K562 (cell line): ENCODE results near the gene THAP4. TPM values are rescaled to one million over a fixed set of nuclear protein-coding genes. Genes with fewer than 3 reads are reported as not detected.

Source experiments
- ATAC-seq: fragments of 200-7000 bp; cut with Tn5 transposase; 3 replicates; pipeline ENCODE4 v1.9.1; 2020; ENCODE audit warnings: moderate library complexity
- BruUV-seq: library from RNA; stranded (reverse); fragments of 400-500 nt; replicated peaks from 2 replicates; lab custom pipeline; 2021; lab: Mats Ljungman, UMichigan
- CTCF ChIA-PET: fragments of 300-600 bp; formaldehyde crosslinking; extraction: SDS; loops from one replicate; lab custom pipeline; 2021; ENCODE audit warnings: low intra/inter-chr PET ratio; lab: Yijun Ruan, JAX
- POLR2A ChIA-PET: fragments of 300-600, 350-650 bp; sonication (Branson Sonifier 250); formaldehyde crosslinking; extraction: SDS; loops from one replicate; lab custom pipeline; 2021; ENCODE audit warnings: antibody characterized with exemption, inconsistent platforms; lab: Yijun Ruan, JAX
- DNase-seq, 4 experiments: peaks; one replicate each; pipeline versions ENCODE4 v3.0.0 to v3.0.0-alpha.2; 2011 to 2018; ENCODE audit warnings: low spot score in 3 of 4, mixed read lengths in 3 of 4; ENCODE audit errors: extremely low read depth in 1 of 4
- FAIRE-seq: peaks from 2 replicates; lab custom pipeline; 2011; peaks lifted over from hg19 to GRCh38; lab: Jason Lieb, UNC
- H2AFZ ChIP-seq: 2 replicates; pipeline ENCODE4 v1.6.0; 2011; ENCODE audit warnings: low read depth, low read length, control low read depth, inconsistent platforms
- H3K27ac ChIP-seq: fragments of 200-600 bp; 3 replicates; pipeline ENCODE4 v1.8.0; 2011; ENCODE audit warnings: low read depth, mild to moderate bottlenecking, control low read depth, inconsistent platforms, low read length, moderate library complexity, mixed read lengths; ENCODE audit errors: extremely low read depth
- H3K27me3 ChIP-seq, 2 experiments: fragments of 300-600 bp in 1 of 2; 2 replicates in 1 of 2; 3 replicates in 1 of 2; pipeline versions ENCODE4 v1.6.0 to v1.8.0; 2011; ENCODE audit warnings: inconsistent platforms in 2 of 2, low read length in 2 of 2, mild to moderate bottlenecking in 1 of 2, mixed read lengths in 1 of 2, moderate library complexity in 1 of 2; ENCODE audit not compliant: control insufficient read depth in 2 of 2, insufficient read depth in 2 of 2
- H3K36me3 ChIP-seq: fragments of 300-600 bp; 3 replicates; pipeline ENCODE4 v1.8.0; 2011; ENCODE audit warnings: mild to moderate bottlenecking, low read length, inconsistent platforms; ENCODE audit not compliant: control insufficient read depth, insufficient read depth
- H3K4me1 ChIP-seq, 2 experiments: fragments of 200-600 bp in 1 of 2; replicated peaks in 1 of 2; 2 replicates in 1 of 2; 3 replicates in 1 of 2; pipeline versions ENCODE4 v1.5.1 to v1.8.0; 2011; ENCODE audit warnings: inconsistent platforms in 2 of 2, low read length in 2 of 2, mild to moderate bottlenecking in 1 of 2, mixed read lengths in 1 of 2, moderate library complexity in 1 of 2; ENCODE audit not compliant: control insufficient read depth in 2 of 2, insufficient read depth in 2 of 2
- H3K4me2 ChIP-seq: 2 replicates; pipeline ENCODE4 v1.6.1; 2011; ENCODE audit warnings: low read length, control low read depth, inconsistent platforms, mixed read lengths; ENCODE audit not compliant: insufficient read depth
- H3K4me3 ChIP-seq: fragments of 200-600 bp; sonication (generic), shearing (Covaris generic); 2 replicates; pipeline ENCODE4 v1.5.1; 2016; ENCODE audit warnings: control low read depth, inconsistent platforms
- H3K79me2 ChIP-seq: fragments of 200-600 bp; 3 replicates; pipeline ENCODE4 v1.8.0; 2011; ENCODE audit warnings: low read length, inconsistent platforms; ENCODE audit not compliant: control insufficient read depth, insufficient read depth
- H3K9ac ChIP-seq, 2 experiments: 2 replicates each; pipeline versions ENCODE4 v1.6.0 to v1.6.1; 2011; ENCODE audit warnings: low read depth in 2 of 2, low read length in 2 of 2, control low read depth in 1 of 2, inconsistent platforms in 1 of 2, mild to moderate bottlenecking in 1 of 2, mixed read lengths in 1 of 2; ENCODE audit not compliant: insufficient read depth in 1 of 2
- H3K9me1 ChIP-seq: one replicate; pipeline ENCODE4 v1.6.0; 2011; ENCODE audit warnings: inconsistent platforms, mild to moderate bottlenecking, low read length, moderate library complexity; ENCODE audit not compliant: control insufficient read depth, insufficient read depth
- H3K9me3 ChIP-seq: replicated peaks from 2 replicates; pipeline ENCODE4 v1.5.1; 2011; ENCODE audit warnings: low read depth, low read length, inconsistent platforms; ENCODE audit not compliant: control insufficient read depth, insufficient read depth
- H4K20me1 ChIP-seq: replicated peaks from 2 replicates; pipeline ENCODE4 v1.6.1; 2011; ENCODE audit warnings: low read length, inconsistent platforms, mixed read lengths; ENCODE audit not compliant: control insufficient read depth, insufficient read depth
- CBX3 ChIP-seq, 2 experiments: IDR thresholded peaks; 1 replicate in 1 of 2; 2 replicates in 1 of 2; pipeline ENCODE4 v1.6.1; 2012; ENCODE audit warnings: inconsistent platforms in 2 of 2, low read length in 2 of 2, borderline replicate concordance in 1 of 2, control low read depth in 1 of 2
- CTCF ChIP-seq, 3 experiments: IDR thresholded peaks in 2 of 3; conservative IDR thresholded peaks in 1 of 3; 2 replicates each; pipeline ENCODE4 v1.5.1; 2011 to 2012; ENCODE audit warnings: low read length in 3 of 3, mild to moderate bottlenecking in 3 of 3, control low read depth in 2 of 3, improper control_type of control experiment in 1 of 3, inconsistent platforms in 1 of 3, low read depth in 1 of 3, mixed read lengths in 1 of 3, moderate library complexity in 1 of 3; ENCODE audit not compliant: insufficient read depth in 2 of 3
- E2F3 ChIP-seq: fragments of 250-450 bp; sonication (Bioruptor Pico); IDR thresholded peaks from 2 replicates; pipeline ENCODE4 v1.4.0; 2020; ENCODE audit warnings: mild to moderate bottlenecking
- GTF2F1 ChIP-seq: IDR thresholded peaks from 2 replicates; pipeline ENCODE4 v1.6.1; 2011; ENCODE audit warnings: low read depth, low read length, improper control_type of control experiment
- KAT8 ChIP-seq: fragments of 450-650 bp; IDR thresholded peaks from 2 replicates; pipeline ENCODE4 v1.6.1; 2016; ENCODE audit warnings: low read depth, mild to moderate bottlenecking
- MAFK ChIP-seq: IDR thresholded peaks from 2 replicates; pipeline ENCODE4 v1.6.1; 2011; ENCODE audit warnings: low read length, improper control_type of control experiment
- RAD21 ChIP-seq, 2 experiments: fragments of 250-450 bp in 1 of 2; fragments of 450-650 bp in 1 of 2; sonication (Bioruptor Pico) in 1 of 2; formaldehyde crosslinking in 1 of 2; IDR thresholded peaks in 1 of 2; conservative IDR thresholded peaks in 1 of 2; 2 replicates each; pipeline versions ENCODE4 v1.4.0 to v1.8.0; 2020 to 2022; ENCODE audit warnings: mild to moderate bottlenecking in 2 of 2, moderate library complexity in 1 of 2
- REST ChIP-seq, 2 experiments: fragments of 450-650 bp; formaldehyde crosslinking in 1 of 2; IDR thresholded peaks; 2 replicates each; pipeline versions ENCODE4 v1.4.0 to v1.6.1; 2014 to 2020; ENCODE audit warnings: mild to moderate bottlenecking in 2 of 2, borderline replicate concordance in 1 of 2, low read depth in 1 of 2
- SAP30 ChIP-seq: fragments of 200-600 bp; sonication (generic); IDR thresholded peaks from 2 replicates; pipeline ENCODE4 v1.6.1; 2012; ENCODE audit warnings: borderline replicate concordance, low read depth, mild to moderate bottlenecking, moderate library complexity, low read length, control low read depth, inconsistent platforms; ENCODE audit not compliant: insufficient read depth, poor library complexity, severe bottlenecking
- ZNF175 ChIP-seq: fragments of 200-800 bp; sonication (Bioruptor generic); IDR thresholded peaks from 2 replicates; pipeline ENCODE4 v1.6.1; 2016; ENCODE audit warnings: low read depth, mild to moderate bottlenecking, missing genetic modification characterization, missing compliant biosample characterization
- WGBS: fragments of 100-300 bp; shearing (Covaris generic); methylation state at CpG from one replicate; pipeline ENCODE4 v1.1.6; 2016; ENCODE audit warnings: low coverage, mixed read lengths; ENCODE audit not compliant: insufficient coverage; ENCODE audit errors: missing lambda C conversion rate; 5-methylcytosine and 5-hydroxymethylcytosine counted together
- in situ Hi-C: fragments of 300-500 bp; cut with MboI; formaldehyde crosslinking; loops from 4 replicates; pipeline ENCODE4 v1.15.0; 2018; ENCODE audit warnings: inconsistent platforms, mixed read lengths
- intact Hi-C: fragments of 100-400 bp; cut with micrococcal nuclease; formaldehyde crosslinking; loops from 2 replicates; pipeline ENCODE4 v1.14.2; 2022
- polyA plus RNA-seq, 8 experiments: library from polyadenylated mRNA; depleted of rRNA in 4 of 8; stranded (reverse) in 5 of 8; unstranded in 3 of 8; fragments of >200 nt; fragmentation: Nextera tagmentation in 2 of 8; fragmentation: Illumina TruSeq in 1 of 8; extraction: Ambion mirVana in 2 of 8; extraction: Trizol in 1 of 8; gene quantifications; 2 replicates each; pipeline versions ENCODE4 v1.2.1 to v1.2.3, GENCODE V29; 2011 to 2014; ENCODE audit warnings: inconsistent platforms in 1 of 8, missing spikeins in 1 of 8
- total RNA-seq, 7 experiments: library from RNA; depleted of rRNA in 6 of 7; stranded (reverse); fragments of >200 nt in 6 of 7; fragmentation: Illumina TruSeq in 2 of 7; extraction: Trizol in 2 of 7; gene quantifications; 2 replicates each; pipeline versions ENCODE4 v1.2.1 to v1.2.3, GENCODE V29; 2011 to 2021; ENCODE audit warnings: low replicate concordance in 1 of 7

The THAP4 gene
- total and polyA plus RNA-seq, 9 of the 15 experiments (the other 6 are each of a cell fraction or from before 2014, with no cell fraction given) = 8.6 to 60.9 (median 43.9) TPM

- in situ Hi-C loops = no loop called here
These were observed 38.5 kb downstream of the THAP4 start for GRCh38 chr2:241598487-241598886.

More at GRCh38 chr2:241598487-241598886, 38.5 kb downstream of the THAP4 start:
- TF ChIP-seq KAT8 (no peak), SAP30 (no peak), MAFK (no peak), E2F3 (CRISPR knock-in tag) (no peak), RAD21 (CRISPR knock-in tag; conservative IDR thresholded peaks at IDR 0.05 in 1 of 2, IDR thresholded peaks at IDR 0.05 in 1 of 2) (peak; percentile 34 to 52; a peak in 3 of 4 replicates), CBX3 (IDR thresholded peaks at IDR 0.05; ENCODE audit: borderline replicate concordance in 1 of 2, low read length in 2 of 2) (no peak), REST (IDR thresholded peaks at IDR 0.05; ENCODE audit: borderline replicate concordance) (peak; percentile 28; the same call in 1 of the 2 replicates), REST (CRISPR knock-in tag; IDR thresholded peaks at IDR 0.05; ENCODE audit: low read depth) (no peak), GTF2F1 (no peak), ZNF175 (CRISPR knock-in tag) (no peak), CTCF (IDR thresholded peaks at IDR 0.05 in 2 of 3, conservative IDR thresholded peaks at IDR 0.05 in 1 of 3; ENCODE audit: insufficient read depth in 2 of 3, low read depth in 1 of 3, low read length in 3 of 3) (peak; percentile 24 to 50 (median 38); a peak in 3 of 6 replicates)
- no peak overlapping the region for H3K4me2 ChIP-seq
- H3K4me3 ChIP-seq = no peak overlapping the region
- ATAC-seq (peak; percentile 62; the same call in 2 of the 3 replicates), FAIRE-seq (peak; percentile 15), DNase-seq (peak in 1 of 4 experiments; percentile 21)
- H3K9me3 ChIP-seq = no peaks in the 10 kb centered on the region
- H3K27me3 ChIP-seq = no peaks in the 10 kb centered on the region
- H3K27ac ChIP-seq = no peak overlapping the region
- H3K9ac ChIP-seq = no peak overlapping the region
- H4K20me1 ChIP-seq = no peaks in the 10 kb centered on the region
- intact Hi-C loops = no loop called here
- H3K4me1 ChIP-seq = no peaks in the 10 kb centered on the region
- peaks cover 62% of the 10 kb centered on the region; the same call in 2 of the 3 replicates for H3K36me3 ChIP-seq
- no peaks in the 10 kb centered on the region for H3K9me1 ChIP-seq
- H2AFZ ChIP-seq = no peak overlapping the region
- BruUV-seq = no TSS peak
- ChIA-PET CTCF (no interaction called here), POLR2A (no interaction called here)
- no peaks in the 10 kb centered on the region for H3K79me2 ChIP-seq
- 83% methylated on average over 1 of the region's 1 CpG for WGBS
